SK-N-SH (cell line): ENCODE data around the gene ALDH4A1. TPM values are rescaled to one million over a fixed set of nuclear protein-coding genes. Genes with fewer than 3 reads are reported as not detected.

Source experiments
- CTCF ChIA-PET: fragments of 300-600, 350-600 bp; formaldehyde crosslinking; extraction: SDS; loops from one replicate; lab custom pipeline; 2021; lab: Yijun Ruan, JAX
- POLR2A ChIA-PET: fragments of 350-600 bp; sonication (Branson Sonifier 250); formaldehyde crosslinking; extraction: SDS; loops from one replicate; lab custom pipeline; 2020; ENCODE audit warnings: antibody characterized with exemption, inconsistent platforms; lab: Yijun Ruan, JAX
- DNase-seq: peaks from one replicate; pipeline ENCODE4 v3.0.0; 2012
- H2AFZ ChIP-seq: fragments of 200-600 bp; sonication (generic); 2 replicates; pipeline ENCODE4 v1.8.1; 2016; ENCODE audit warnings: antibody characterized with exemption, mild to moderate bottlenecking, low read depth
- H3F3A ChIP-seq: fragments of 200-600 bp; sonication (generic); replicated peaks from 2 replicates; pipeline ENCODE3; 2016; ENCODE audit warnings: antibody characterized with exemption, mild to moderate bottlenecking; ENCODE audit not compliant: insufficient read depth
- H3K27ac ChIP-seq, 2 experiments: fragments of 200-500 bp in 1 of 2; fragments of 200-600 bp in 1 of 2; sonication (Bioruptor generic) in 1 of 2; sonication (generic), shearing (Covaris generic) in 1 of 2; 2 replicates each; pipeline versions ENCODE4 v1.5.1 to v1.6.1; 2014 to 2016; ENCODE audit warnings: low read depth in 2 of 2, inconsistent platforms in 1 of 2, low read length in 1 of 2, mild to moderate bottlenecking in 1 of 2, mixed read lengths in 1 of 2
- H3K27me3 ChIP-seq: fragments of 200-600 bp; sonication (generic), shearing (Covaris generic); 2 replicates; pipeline ENCODE4 v1.6.1; 2016; ENCODE audit warnings: mixed run types; ENCODE audit not compliant: insufficient read depth
- H3K36me3 ChIP-seq, 2 experiments: fragments of 200-500 bp in 1 of 2; fragments of 200-600 bp in 1 of 2; sonication (Bioruptor generic) in 1 of 2; sonication (generic) in 1 of 2; replicated peaks in 1 of 2; 2 replicates each; pipeline versions ENCODE3 to v1.5.1; 2014 to 2016; ENCODE audit warnings: low read length in 1 of 2, mild to moderate bottlenecking in 1 of 2; ENCODE audit not compliant: insufficient read depth in 2 of 2, control insufficient read depth in 1 of 2
- H3K4me1 ChIP-seq, 2 experiments: fragments of 200-500 bp in 1 of 2; fragments of 200-600 bp in 1 of 2; sonication (Bioruptor generic) in 1 of 2; sonication (generic), shearing (Covaris generic) in 1 of 2; 2 replicates each; pipeline versions ENCODE4 v1.5.1 to v1.6.1; 2014 to 2016; ENCODE audit warnings: low read depth in 1 of 2, low read length in 1 of 2, mixed run types in 1 of 2; ENCODE audit not compliant: insufficient read depth in 2 of 2, control insufficient read depth in 1 of 2
- H3K4me2 ChIP-seq: fragments of 200-600 bp; sonication (generic), shearing (Covaris generic); 2 replicates; pipeline ENCODE4 v1.6.1; 2017; ENCODE audit warnings: mixed run types
- H3K4me3 ChIP-seq, 2 experiments: fragments of 200-500 bp in 1 of 2; fragments of 200-600 bp in 1 of 2; sonication (Bioruptor generic) in 1 of 2; sonication (generic), shearing (Covaris generic) in 1 of 2; 2 replicates each; pipeline versions ENCODE4 v1.5.1 to v1.8.1; 2014 to 2016; ENCODE audit warnings: low read depth in 2 of 2, inconsistent platforms in 1 of 2, low read length in 1 of 2, mild to moderate bottlenecking in 1 of 2, mixed read lengths in 1 of 2, moderate library complexity in 1 of 2
- H3K79me2 ChIP-seq: fragments of 200-600 bp; sonication (generic); 2 replicates; pipeline ENCODE4 v1.8.1; 2017; ENCODE audit warnings: mild to moderate bottlenecking; ENCODE audit not compliant: insufficient read depth
- H3K9ac ChIP-seq: fragments of 200-600 bp; sonication (generic); 2 replicates; pipeline ENCODE4 v1.6.1; 2017; ENCODE audit warnings: mixed run types
- H3K9me2 ChIP-seq: fragments of 200-600 bp; sonication (generic); 2 replicates; pipeline ENCODE4 v1.6.1; 2017; ENCODE audit warnings: mixed run types
- H3K9me3 ChIP-seq: fragments of 200-600 bp; sonication (generic); 2 replicates; pipeline ENCODE4 v1.6.1; 2017; ENCODE audit warnings: mixed run types, mild to moderate bottlenecking, moderate library complexity
- H4K20me1 ChIP-seq: fragments of 200-600 bp; sonication (generic); 2 replicates; pipeline ENCODE4 v1.6.1; 2017; ENCODE audit warnings: mild to moderate bottlenecking, mixed run types; ENCODE audit not compliant: insufficient read depth
- CHD2 ChIP-seq: fragments of 150-350 bp; IDR thresholded peaks from 2 replicates; pipeline ENCODE4 v1.6.1; 2018; ENCODE audit warnings: low read length; ENCODE audit not compliant: partially characterized antibody
- ELF1 ChIP-seq: IDR thresholded peaks from 2 replicates; pipeline ENCODE4 v1.4.0; 2012
- EP300 ChIP-seq, 2 experiments: IDR thresholded peaks; 2 replicates each; pipeline versions ENCODE4 v1.4.0 to v1.6.1; 2012; ENCODE audit warnings: borderline replicate concordance in 1 of 2, low read depth in 1 of 2, low read length in 1 of 2
- EZH2phosphoT487 ChIP-seq: fragments of 200-600 bp; sonication (generic); IDR thresholded peaks from 2 replicates; pipeline ENCODE4 v1.6.1; 2017; ENCODE audit warnings: low read depth, mixed run types, mild to moderate bottlenecking, antibody characterized with exemption, moderate library complexity, borderline replicate concordance
- GABPA ChIP-seq: IDR thresholded peaks from 2 replicates; pipeline ENCODE4 v1.4.0; 2012; ENCODE audit warnings: low read depth, mild to moderate bottlenecking
- MEF2A ChIP-seq: IDR thresholded peaks from 2 replicates; pipeline ENCODE4 v1.4.0; 2012; ENCODE audit warnings: low read depth, borderline replicate concordance
- MXI1 ChIP-seq: IDR thresholded peaks from 2 replicates; pipeline ENCODE4 v1.6.1; 2012; ENCODE audit warnings: mild to moderate bottlenecking, low read depth, low read length, improper control_type of control experiment
- NFIC ChIP-seq: IDR thresholded peaks from 2 replicates; pipeline ENCODE4 v1.4.0; 2012; ENCODE audit warnings: borderline replicate concordance
- RAD21 ChIP-seq: IDR thresholded peaks from 2 replicates; pipeline ENCODE4 v1.6.1; 2012; ENCODE audit warnings: mild to moderate bottlenecking, low read length
- RCOR1 ChIP-seq: fragments of 150-350 bp; IDR thresholded peaks from 2 replicates; pipeline ENCODE4 v1.6.1; 2017; ENCODE audit warnings: antibody characterized with exemption, low read length
- RFX5 ChIP-seq: IDR thresholded peaks from 2 replicates; pipeline ENCODE4 v1.6.1; 2012; ENCODE audit warnings: mild to moderate bottlenecking, improper control_type of control experiment, low read length
- RXRA ChIP-seq: IDR thresholded peaks from 2 replicates; pipeline ENCODE4 v1.4.0; 2012; ENCODE audit warnings: low read depth, mild to moderate bottlenecking, borderline replicate concordance
- SMC3 ChIP-seq: IDR thresholded peaks from 2 replicates; pipeline ENCODE4 v1.6.1; 2012; ENCODE audit warnings: low read depth, low read length, improper control_type of control experiment
- TEAD4 ChIP-seq: IDR thresholded peaks from 2 replicates; pipeline ENCODE4 v1.4.0; 2012; ENCODE audit warnings: mild to moderate bottlenecking, borderline replicate concordance; ENCODE audit not compliant: insufficient read depth
- WGBS: methylation state at CpG from one replicate; pipeline ENCODE4 v1.1.6; 2017; ENCODE audit warnings: low lambda C conversion rate; 5-methylcytosine and 5-hydroxymethylcytosine counted together
- polyA plus RNA-seq, 3 experiments: library from polyadenylated mRNA; depleted of rRNA; stranded (reverse); fragments of >200 nt; gene quantifications; 2 replicates each; pipeline ENCODE4 v1.2.3, GENCODE V29; 2012
- TF ChIP-seq, protein P1 (sequence below): IDR thresholded peaks from 2 replicates; pipeline ENCODE4 v1.4.0; 2012; ENCODE audit warnings: low read depth, borderline replicate concordance
- TF ChIP-seq, protein P2 (sequence below): fragments of 200-600 bp; sonication (generic); IDR thresholded peaks from 2 replicates; pipeline ENCODE4 v1.6.1; 2017; ENCODE audit warnings: antibody characterized with exemption, mild to moderate bottlenecking, moderate library complexity
- TF ChIP-seq, protein P3 (sequence below): IDR thresholded peaks from 2 replicates; pipeline ENCODE4 v1.4.0; 2012; ENCODE audit warnings: low read depth, borderline replicate concordance
- TF ChIP-seq, protein P4 (sequence below): IDR thresholded peaks from 2 replicates; pipeline ENCODE4; 2012

ALDH4A1 gene
- polyA plus RNA-seq, 1 of the 3 experiments (the other 2 are of a cell fraction) = 18.5 TPM

DNA sequence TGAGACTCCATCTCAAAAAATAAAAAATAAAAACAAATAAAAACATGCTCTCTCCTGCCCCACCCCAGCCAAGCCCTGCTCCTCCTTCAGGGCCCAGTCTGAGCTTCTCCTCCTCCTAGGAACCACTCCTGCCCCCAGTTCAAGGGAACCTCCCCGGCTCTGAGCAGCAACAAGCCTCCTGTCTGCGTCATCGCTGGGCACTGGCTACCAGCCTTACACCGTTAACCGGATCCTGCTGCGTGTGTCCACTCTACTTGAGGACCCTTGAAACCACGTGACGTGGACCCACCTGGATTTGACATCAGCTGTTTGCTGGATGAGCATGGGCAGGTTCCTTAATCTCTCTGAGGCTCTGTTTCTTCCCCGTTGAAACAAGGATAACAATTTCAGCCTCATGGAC lies 41.3 kb downstream of the ALDH4A1 start:
- H3K27me3 ChIP-seq = peaks cover 6% of the 10 kb centered on the region; the same call in 1 of the 2 replicates
- TF ChIP-seq, protein P1, sequence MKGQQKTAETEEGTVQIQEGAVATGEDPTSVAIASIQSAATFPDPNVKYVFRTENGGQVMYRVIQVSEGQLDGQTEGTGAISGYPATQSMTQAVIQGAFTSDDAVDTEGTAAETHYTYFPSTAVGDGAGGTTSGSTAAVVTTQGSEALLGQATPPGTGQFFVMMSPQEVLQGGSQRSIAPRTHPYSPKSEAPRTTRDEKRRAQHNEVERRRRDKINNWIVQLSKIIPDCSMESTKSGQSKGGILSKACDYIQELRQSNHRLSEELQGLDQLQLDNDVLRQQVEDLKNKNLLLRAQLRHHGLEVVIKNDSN = no peak
- TF ChIP-seq RCOR1 (no peak), TEAD4 (no peak), CHD2 (no peak), EZH2phosphoT487 (no peak), RFX5 (no peak), RXRA (no peak), RAD21 (no peak), MXI1 (no peak), ELF1 (no peak), SMC3 (no peak), GABPA (no peak), NFIC (no peak), EP300 (IDR thresholded peaks at IDR 0.05; ENCODE audit: borderline replicate concordance in 1 of 2, low read depth in 1 of 2, low read length in 1 of 2) (no peak), MEF2A (no peak)
- TF ChIP-seq, protein P2, sequence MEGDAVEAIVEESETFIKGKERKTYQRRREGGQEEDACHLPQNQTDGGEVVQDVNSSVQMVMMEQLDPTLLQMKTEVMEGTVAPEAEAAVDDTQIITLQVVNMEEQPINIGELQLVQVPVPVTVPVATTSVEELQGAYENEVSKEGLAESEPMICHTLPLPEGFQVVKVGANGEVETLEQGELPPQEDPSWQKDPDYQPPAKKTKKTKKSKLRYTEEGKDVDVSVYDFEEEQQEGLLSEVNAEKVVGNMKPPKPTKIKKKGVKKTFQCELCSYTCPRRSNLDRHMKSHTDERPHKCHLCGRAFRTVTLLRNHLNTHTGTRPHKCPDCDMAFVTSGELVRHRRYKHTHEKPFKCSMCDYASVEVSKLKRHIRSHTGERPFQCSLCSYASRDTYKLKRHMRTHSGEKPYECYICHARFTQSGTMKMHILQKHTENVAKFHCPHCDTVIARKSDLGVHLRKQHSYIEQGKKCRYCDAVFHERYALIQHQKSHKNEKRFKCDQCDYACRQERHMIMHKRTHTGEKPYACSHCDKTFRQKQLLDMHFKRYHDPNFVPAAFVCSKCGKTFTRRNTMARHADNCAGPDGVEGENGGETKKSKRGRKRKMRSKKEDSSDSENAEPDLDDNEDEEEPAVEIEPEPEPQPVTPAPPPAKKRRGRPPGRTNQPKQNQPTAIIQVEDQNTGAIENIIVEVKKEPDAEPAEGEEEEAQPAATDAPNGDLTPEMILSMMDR = no peak
- TF ChIP-seq, protein P3, sequence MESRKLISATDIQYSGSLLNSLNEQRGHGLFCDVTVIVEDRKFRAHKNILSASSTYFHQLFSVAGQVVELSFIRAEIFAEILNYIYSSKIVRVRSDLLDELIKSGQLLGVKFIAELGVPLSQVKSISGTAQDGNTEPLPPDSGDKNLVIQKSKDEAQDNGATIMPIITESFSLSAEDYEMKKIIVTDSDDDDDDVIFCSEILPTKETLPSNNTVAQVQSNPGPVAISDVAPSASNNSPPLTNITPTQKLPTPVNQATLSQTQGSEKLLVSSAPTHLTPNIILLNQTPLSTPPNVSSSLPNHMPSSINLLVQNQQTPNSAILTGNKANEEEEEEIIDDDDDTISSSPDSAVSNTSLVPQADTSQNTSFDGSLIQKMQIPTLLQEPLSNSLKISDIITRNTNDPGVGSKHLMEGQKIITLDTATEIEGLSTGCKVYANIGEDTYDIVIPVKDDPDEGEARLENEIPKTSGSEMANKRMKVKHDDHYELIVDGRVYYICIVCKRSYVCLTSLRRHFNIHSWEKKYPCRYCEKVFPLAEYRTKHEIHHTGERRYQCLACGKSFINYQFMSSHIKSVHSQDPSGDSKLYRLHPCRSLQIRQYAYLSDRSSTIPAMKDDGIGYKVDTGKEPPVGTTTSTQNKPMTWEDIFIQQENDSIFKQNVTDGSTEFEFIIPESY = no peak
- TF ChIP-seq, protein P4, sequence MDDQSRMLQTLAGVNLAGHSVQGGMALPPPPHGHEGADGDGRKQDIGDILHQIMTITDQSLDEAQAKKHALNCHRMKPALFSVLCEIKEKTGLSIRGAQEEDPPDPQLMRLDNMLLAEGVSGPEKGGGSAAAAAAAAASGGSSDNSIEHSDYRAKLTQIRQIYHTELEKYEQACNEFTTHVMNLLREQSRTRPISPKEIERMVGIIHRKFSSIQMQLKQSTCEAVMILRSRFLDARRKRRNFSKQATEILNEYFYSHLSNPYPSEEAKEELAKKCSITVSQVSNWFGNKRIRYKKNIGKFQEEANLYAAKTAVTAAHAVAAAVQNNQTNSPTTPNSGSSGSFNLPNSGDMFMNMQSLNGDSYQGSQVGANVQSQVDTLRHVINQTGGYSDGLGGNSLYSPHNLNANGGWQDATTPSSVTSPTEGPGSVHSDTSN = no peak
- H3F3A ChIP-seq = no peaks in the 10 kb centered on the region
- H3K4me2 ChIP-seq = no peak overlapping the region
- H3K4me3 ChIP-seq = no peak overlapping the region
- H4K20me1 ChIP-seq = no peaks in the 10 kb centered on the region
- no peak overlapping the region for H2AFZ ChIP-seq
- H3K79me2 ChIP-seq = no peaks in the 10 kb centered on the region
- ChIA-PET CTCF (interaction anchor here (1.8 to 25.9 kb wide), 3 partner anchors 13 to 263 kb away, joined by 5 to 350 read pairs (median 30); no protein-coding TSS in a partner anchor), POLR2A (no interaction called here)
- H3K9me2 ChIP-seq = no peaks in the 10 kb centered on the region
- no peaks in the 10 kb centered on the region for H3K36me3 ChIP-seq
- WGBS = 50% methylated on average over 8 of the region's 9 CpGs
- H3K9me3 ChIP-seq = no peaks in the 10 kb centered on the region
- H3K4me1 ChIP-seq = no peaks in the 10 kb centered on the region
- no peak overlapping the region for H3K9ac ChIP-seq
- DNase-seq = no peak
- H3K27ac ChIP-seq = no peak overlapping the region
